SK-N-MC (cell line): Measurements from ENCODE around the gene LMNA.

ENCODE experiments used
- EZH2 ChIP-seq: fragments of 200-600 bp; sonication (generic); IDR thresholded peaks from one replicate; pipeline ENCODE4 v1.6.1; 2017; ENCODE audit warnings: antibody characterized with exemption
- POLR2AphosphoS5 ChIP-seq: IDR thresholded peaks from 2 replicates; pipeline ENCODE4 v1.6.1; 2012; ENCODE audit warnings: mild to moderate bottlenecking, low read depth, low read length, borderline replicate concordance

DNA sequence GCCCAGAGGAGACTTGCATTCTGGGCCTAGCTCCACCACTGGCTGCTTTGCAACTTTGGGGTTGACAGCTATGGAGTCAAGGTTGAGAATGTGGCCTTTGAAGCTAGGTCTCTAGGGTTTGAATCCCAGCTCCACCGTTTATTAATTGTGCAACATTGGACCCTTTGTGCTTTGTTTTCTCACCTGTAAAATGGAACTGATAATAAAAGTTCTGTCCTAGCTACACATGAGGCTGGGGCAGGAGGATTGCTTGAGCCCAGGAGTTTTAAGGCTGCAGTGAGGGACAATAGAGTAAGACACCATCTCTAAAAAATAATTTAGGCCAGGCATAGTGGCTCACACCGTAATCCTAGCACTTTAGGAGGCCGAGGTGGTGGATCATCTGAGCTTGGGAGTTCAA, 15.2 kb upstream of the LMNA start:
- TF ChIP-seq POLR2AphosphoS5 = no peak
- TF ChIP-seq EZH2 = no peak
